ENCODE results near the gene BDH2.

The BDH2 gene

GRCh38 chr4:103099691-103100392, at the start of gene BDH2:
Gene BDH2 (minus strand): TSS chr4:103099834. CDS start chr4:103096254, 3,580 bp downstream.
- TF ChIP-seq, protein P1, sequence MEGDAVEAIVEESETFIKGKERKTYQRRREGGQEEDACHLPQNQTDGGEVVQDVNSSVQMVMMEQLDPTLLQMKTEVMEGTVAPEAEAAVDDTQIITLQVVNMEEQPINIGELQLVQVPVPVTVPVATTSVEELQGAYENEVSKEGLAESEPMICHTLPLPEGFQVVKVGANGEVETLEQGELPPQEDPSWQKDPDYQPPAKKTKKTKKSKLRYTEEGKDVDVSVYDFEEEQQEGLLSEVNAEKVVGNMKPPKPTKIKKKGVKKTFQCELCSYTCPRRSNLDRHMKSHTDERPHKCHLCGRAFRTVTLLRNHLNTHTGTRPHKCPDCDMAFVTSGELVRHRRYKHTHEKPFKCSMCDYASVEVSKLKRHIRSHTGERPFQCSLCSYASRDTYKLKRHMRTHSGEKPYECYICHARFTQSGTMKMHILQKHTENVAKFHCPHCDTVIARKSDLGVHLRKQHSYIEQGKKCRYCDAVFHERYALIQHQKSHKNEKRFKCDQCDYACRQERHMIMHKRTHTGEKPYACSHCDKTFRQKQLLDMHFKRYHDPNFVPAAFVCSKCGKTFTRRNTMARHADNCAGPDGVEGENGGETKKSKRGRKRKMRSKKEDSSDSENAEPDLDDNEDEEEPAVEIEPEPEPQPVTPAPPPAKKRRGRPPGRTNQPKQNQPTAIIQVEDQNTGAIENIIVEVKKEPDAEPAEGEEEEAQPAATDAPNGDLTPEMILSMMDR (conservative IDR thresholded peaks at IDR 0.05; ENCODE audit: low read depth, low read length) = peak; percentile 62
- peak within 1 kb of the TSS; percentile 62 for H3K4me3 ChIP-seq (ENCODE audit: low read depth, low read length)
- peak; percentile 99 for DNase-seq (ENCODE audit: low read depth)

GRCh38 chr4:103144926-103145325, 45.3 kb upstream of the BDH2 start:
- no peak for DNase-seq (ENCODE audit: low read depth)
- TF ChIP-seq, protein P1 (conservative IDR thresholded peaks at IDR 0.05; ENCODE audit: low read depth, low read length) = no peak
- H3K4me3 ChIP-seq (ENCODE audit: low read depth, low read length) = no peak overlapping the region

GRCh38 chr4:103137446-103137827, 37.8 kb upstream of the BDH2 start:
- DNase-seq (ENCODE audit: low read depth) = peak; percentile 24
- TF ChIP-seq, protein P1 (conservative IDR thresholded peaks at IDR 0.05; ENCODE audit: low read depth, low read length) = peak; percentile 13
- H3K4me3 ChIP-seq (ENCODE audit: low read depth, low read length) = no peak overlapping the region

- TF ChIP-seq, protein P1 (conservative IDR thresholded peaks at IDR 0.05; ENCODE audit: low read depth, low read length) = no peak
- no peak overlapping the region for H3K4me3 ChIP-seq (ENCODE audit: low read depth, low read length)
- no peak for DNase-seq (ENCODE audit: low read depth)
Observed at GRCh38 chr4:103136671-103137445, 37.2 kb upstream of the BDH2 start.

DNA sequence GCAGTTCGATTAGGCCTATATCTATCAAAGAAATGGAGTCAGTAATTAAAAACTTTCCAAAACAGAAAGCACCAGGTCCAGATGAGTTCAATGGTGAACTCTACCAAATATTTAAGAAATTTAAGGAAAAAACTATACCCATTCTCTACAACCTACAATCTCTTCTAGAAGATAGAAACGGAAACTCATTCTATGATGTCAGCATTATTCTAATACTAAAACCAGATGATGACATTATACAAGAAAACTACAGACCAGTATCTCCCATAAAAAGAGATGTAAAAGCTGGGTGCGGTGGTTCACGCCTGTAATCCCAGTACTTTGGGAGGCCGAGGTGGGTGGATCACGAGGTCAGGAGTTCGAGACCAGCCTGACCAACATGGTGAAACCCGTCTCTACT, 29.5 kb upstream of the BDH2 start:
- no peak overlapping the region for H3K4me3 ChIP-seq (ENCODE audit: low read depth, low read length)
- DNase-seq (ENCODE audit: low read depth) = no peak
- TF ChIP-seq, protein P1 (conservative IDR thresholded peaks at IDR 0.05; ENCODE audit: low read depth, low read length) = no peak

GRCh38 chr4:103126126-103126525, 26.5 kb upstream of the BDH2 start:
- TF ChIP-seq, protein P1 (conservative IDR thresholded peaks at IDR 0.05; ENCODE audit: low read depth, low read length) = no peak
- DNase-seq (ENCODE audit: low read depth) = peak; percentile 25
- no peak overlapping the region for H3K4me3 ChIP-seq (ENCODE audit: low read depth, low read length)

Measured in choroid plexus epithelial cell (primary cell).